Left lobe of liver (tissue), 2 donors: ENCODE measurements around the gene KCNAB1. TPM values are rescaled to one million over a fixed set of nuclear protein-coding genes. Genes with fewer than 3 reads are reported as not detected.
A peak's percentile ranks its signal among the peaks of the same experiment; 100 is the strongest.

Experiments
- ATAC-seq: fragments of 200-7000 bp; cut with Tn5 transposase; one replicate; pipeline ENCODE4 v1.9.1; 2020; ENCODE audit warnings: mild to moderate bottlenecking, moderate library complexity
- DNase-seq: peaks from one replicate; pipeline ENCODE4 v3.0.0-alpha.2; 2020; ENCODE audit warnings: low spot score
- total RNA-seq: library from RNA; stranded (reverse); gene quantifications from one replicate; pipeline ENCODE4 v1.2.1, GENCODE V29; 2021
- donor health status: DM: no; HTN: no; CAD: no; lungs with moderate emphysema.
- donor health status: DM: no; HTN: yes; CAD: no.

KCNAB1 gene
- total RNA-seq, 1 donor from 2014 or later: 0.23 TPM

DNA sequence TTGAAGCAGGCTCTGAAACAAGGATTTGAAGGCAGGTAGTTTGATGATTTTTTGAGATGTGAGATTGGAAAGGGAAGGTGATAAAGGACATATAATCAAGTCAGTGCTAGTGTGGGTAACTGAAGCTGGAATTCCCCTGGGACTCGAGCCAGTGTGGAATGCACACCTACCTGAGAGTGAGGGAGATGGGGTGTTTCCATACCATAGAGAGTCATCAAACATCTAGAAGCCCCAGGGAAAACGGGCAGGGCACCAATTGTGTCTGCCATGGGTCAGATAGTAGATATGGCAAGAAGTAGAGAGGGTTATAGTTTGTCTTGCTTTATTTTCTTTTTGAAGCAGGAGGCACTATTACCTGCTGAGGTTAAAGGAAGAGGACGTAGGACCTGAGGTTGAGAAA lies 314.5 kb downstream of the KCNAB1 start:
- ATAC-seq (no peak), DNase-seq (no peak)

DNA sequence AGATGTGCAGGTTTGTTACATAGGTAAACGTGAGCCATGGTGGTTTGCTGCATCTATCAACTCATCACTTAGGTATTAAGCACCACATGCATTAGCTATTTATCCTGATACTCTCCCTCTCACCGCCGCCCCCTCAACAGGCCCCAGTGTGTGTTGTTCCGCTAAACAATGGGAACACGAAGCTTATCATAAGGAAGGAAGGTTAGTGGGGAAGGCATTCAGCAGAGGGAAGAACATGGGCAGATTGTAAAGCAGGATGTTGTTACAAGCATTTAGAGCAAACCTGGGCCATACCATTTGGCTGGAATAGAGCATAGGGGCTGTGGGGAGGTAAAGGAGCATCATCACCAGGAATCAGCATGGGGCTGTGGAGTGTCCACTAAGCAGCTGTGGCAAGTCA lies 322.7 kb downstream of the KCNAB1 start:
- DNase-seq: no peak
- ATAC-seq: peak; percentile 42

DNA sequence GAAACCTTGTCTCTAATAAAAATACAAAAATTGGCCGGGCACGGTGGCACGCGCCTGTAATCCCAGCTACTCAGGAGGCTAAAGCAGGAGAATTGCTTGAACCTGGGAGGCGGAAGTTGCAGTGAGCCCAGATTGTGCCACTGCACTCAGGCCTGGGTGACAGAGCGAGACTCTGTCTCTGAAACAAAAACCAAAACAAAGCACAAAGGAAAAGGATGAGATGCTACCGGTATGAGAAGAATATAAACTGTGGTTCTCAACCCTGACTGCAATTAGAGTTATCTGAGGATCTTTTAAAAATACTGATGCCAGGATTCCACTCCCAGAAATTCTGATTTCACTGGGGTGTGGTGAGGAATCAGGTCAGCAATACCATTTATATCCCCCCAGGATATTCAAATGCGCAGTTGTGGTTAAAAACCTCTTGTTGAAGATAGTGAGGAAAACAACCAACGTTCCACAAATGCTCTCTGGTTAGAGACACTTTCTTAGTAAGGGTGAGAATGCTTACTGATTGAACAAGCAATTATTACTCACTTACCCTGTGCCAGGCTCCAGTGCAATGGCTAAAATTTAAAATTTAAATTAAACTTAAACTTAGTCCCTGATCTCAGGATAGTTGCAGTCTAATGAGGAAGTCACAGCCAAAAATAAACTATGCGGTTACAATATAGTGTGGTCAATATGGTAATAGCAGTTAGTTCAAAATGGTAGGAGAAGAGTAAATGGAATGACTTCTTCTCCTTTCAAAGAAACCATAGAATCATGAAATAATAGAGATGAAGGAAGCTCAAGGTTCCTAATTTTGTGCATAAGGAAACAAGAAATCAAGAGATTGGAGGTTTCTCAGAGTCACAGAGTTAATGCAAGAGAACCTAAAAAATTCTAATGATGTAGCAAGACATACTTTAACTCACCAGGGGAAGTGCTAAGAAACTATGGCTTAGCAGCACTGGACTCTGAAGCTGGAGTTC lies 325.0 kb downstream of the KCNAB1 start:
- DNase-seq (no peak), ATAC-seq (no peak)

DNA sequence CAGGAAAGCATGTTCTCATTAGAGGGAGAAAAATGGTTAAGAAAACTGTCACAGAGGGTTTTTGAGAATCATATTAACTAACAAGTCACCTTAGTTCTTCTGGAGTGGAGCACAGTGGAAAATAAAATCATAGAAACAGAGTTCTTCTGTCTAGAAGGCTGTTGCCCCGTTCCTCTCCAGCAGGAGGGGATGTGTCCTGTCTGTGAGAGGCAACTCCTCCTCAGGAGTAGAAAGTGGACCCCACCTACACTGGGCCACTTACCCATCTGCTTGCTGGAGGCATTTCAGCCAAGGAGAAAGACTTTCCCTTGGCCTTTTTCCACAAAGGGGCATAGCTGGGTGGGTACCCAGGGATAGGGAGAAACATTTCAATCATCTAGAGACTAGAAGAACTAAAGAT lies 327.9 kb downstream of the KCNAB1 start:
- no peak for ATAC-seq
- DNase-seq: no peak

DNA sequence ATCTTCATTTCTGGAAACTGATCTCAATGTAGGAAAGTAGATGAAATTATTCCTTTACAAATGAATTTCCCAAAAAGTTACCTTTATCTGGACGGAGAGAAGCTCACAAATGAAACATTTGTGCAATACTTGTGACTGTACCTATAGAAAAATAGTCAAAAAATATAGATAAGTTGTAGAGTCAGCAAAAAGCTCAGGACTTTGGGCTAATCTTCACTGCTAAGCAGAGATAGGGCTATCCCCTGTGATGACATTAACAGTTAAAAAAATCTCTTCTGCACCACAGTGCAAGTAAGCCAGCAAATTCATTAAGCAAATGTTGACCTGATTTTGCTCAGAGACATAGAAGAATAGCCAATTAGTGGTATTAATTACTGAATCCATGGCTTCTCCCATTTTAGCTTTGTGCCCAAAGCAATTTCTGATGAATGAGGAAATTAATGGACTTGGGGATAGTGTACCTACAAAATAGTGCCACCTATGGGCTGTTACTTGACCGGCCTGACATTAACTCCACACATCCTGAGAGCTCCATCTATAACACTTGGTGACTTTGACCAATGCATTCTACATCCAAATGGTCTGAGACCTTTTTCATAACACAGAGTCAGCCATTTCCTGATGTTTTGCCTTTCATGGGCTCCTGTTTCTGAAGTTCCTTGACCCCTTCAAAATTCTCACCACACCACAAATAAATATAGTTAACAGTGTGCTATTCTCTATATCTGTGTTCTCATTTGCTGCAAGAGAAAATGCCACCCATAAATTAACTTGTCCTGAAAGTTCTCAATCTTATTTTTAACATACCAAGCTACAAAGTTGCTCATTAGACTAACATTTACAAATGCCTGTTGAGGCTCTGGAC lies 329.6 kb downstream of the KCNAB1 start:
- ATAC-seq (peak; percentile 86), DNase-seq (no peak)

DNA sequence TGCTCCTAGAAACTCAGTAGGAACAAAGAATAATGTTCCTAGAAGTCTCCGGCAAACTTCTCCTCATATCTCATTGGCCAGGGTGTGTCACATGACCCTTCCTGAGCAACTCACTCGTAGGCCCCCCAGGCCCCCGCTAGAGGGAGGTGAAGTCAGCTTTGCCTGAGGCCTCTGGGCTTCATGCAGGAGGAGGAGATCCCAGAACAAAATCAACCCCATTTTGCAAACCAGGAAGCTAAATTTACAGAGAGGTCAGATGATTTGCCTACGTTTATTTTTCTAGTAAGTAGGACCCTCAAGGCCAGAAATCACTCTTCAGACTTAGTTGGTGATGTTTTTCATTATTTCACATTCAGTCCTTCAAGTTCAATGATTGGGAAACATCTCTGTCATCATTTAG lies 335.5 kb downstream of the KCNAB1 start:
- no peak for DNase-seq
- no peak for ATAC-seq

DNA sequence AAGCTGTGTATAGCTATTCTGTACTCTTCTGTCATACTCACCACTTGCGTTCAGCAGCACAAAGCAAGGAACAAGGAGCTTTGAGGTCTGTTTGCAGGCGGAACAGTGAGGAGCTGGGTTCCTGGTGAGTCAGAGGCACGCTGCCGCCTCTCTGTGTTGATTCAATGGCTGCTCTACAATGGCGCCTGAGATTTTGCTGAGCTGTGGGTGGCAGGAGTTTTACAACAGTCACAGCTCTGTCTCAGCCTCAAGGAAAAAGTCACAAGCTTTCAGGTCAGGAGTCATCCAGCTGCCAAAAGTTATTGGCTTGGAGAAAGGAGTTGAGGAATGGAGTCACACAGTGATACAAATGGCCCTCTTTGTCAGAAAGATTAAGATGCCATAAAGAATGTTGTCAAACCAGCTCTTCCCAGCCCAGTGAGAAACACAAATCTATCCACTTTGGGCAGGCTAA lies 336.4 kb downstream of the KCNAB1 start:
- DNase-seq (no peak), ATAC-seq (no peak)

DNA sequence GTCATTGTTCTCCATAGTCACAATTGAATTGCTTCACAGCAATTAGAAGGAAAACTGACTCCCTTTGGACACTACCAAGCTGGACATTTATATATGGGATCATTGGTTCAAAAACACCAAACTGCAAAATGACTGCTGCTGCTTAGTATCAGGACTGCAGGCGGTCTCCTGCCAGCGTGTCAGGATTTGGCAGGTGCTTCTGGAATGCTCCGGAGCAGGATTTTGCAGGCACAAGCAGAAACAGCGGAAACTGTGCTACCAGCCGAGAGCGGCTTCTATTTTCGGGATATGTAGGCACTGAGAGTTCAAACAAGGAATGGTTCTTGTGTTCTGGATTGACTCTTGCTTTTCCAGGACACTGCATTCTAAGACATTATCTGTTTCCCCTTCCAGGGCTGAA lies 339.1 kb downstream of the KCNAB1 start:
- ATAC-seq (peak; percentile 14), DNase-seq (no peak)

DNA sequence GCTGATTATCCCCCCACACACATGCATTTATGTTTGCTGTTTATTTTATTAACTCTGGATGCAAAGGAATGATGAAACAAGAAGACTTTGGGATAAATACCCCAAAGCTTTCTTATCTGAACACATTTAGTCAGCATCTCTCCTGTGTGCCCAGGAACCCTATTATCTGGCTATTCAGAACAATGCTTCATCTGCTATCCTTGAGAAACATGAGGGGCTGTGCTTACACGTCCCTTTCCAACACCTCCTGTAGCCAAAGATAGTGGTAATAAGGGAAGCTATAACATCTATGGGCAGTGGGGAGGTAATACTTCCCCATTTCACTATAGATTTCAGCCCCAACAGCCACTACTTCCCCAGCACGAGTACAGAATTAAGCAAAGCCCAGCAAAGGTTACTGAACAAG lies 339.8 kb downstream of the KCNAB1 start:
- DNase-seq: no peak
- ATAC-seq: no peak

DNA sequence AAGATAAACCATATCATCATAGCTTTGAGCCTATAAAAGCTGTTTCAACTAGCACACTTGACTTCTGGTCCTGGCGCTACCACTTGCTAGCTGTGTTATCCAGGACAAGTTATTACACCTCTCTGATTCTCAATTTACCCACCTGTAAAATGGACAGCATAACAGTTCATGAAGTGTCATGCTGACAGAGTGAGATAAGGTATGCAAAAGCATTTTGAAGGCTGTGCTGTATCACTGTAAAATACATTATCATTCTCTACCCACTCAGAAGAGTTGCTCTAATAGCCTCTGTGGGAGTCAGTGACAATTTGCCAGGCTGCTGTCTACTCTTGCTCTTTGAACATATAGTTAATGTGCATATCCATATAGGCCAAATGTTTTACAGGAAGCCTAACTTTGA lies 341.5 kb downstream of the KCNAB1 start:
- DNase-seq (no peak), ATAC-seq (no peak)

DNA sequence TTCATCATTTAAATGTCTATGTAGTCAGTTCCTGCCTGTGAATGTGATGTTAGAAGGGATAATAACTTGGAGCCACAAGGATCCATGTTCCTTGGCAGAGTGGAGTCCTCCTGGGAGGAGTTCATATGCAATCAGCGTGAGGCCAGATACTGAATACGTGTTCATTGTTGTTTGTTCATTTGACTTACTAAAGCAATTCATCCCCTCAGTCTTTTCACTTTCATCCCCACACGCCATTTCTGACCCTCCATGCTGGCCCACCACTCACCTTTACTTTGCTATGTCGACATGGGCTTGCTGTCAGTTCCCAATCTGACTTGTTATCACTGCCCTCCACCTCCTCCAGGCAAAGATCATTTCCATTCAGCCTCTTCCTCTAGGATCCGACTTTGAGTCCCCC lies 342.7 kb downstream of the KCNAB1 start:
- no peak for DNase-seq
- no peak for ATAC-seq

DNA sequence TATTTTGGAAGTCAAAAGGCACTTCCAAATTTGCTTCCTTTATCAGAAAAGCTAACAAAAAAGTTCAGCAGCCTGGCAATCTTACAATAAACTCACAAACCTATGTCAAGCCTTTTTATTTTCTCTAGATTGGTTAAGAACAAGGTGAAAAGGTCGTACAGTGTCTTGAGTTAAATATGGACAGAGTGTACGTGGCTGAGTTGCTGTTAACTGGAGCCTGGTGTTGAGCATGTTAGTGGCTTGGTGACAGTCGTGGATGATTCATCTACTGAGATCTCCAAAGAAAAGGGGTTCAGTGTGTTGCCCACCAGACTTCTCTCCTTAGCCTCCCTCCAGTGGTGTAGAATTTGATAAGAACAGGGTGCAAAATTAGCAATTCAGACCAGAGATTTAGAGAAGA lies 344.8 kb downstream of the KCNAB1 start:
- DNase-seq (no peak), ATAC-seq (no peak)

DNA sequence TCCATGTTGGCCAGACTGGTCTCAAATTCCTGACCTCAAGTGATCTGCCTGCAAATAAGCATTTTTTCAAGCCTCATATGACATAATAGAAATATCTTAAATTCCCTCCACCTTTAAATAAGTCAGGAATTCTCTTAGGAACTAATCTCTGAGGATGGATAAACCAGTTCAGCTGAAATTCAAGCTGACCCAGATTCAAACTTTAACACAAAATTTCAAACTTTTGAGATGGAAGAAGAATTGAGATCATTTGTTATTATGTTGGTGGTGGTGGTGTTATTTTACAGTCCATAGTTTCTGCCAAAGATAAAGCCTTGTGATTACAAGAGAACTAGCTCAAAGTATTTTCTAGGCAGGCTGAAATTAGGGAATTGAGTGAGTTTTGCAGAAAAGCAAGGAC lies 349.1 kb downstream of the KCNAB1 start:
- no peak for DNase-seq
- no peak for ATAC-seq

DNA sequence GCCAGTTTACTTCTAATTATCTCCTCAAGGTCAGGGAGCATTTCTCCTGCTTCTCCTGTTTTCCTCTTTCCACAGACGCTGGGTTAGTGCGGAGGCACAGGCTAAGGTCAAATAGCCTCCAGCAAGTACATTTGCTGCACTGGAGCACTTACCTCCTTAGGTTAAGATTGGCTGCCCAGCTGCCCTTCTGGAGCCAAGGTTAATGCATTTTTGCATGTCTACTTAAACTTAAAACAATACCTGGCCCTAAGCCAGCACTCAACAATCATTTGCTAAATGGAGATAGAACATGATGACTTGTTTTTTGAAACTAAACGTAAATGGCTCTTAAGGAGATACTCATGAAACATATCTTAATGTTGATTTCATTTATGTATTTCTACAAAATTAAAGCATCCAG lies 351.1 kb downstream of the KCNAB1 start:
- ATAC-seq: no peak
- no peak for DNase-seq

DNA sequence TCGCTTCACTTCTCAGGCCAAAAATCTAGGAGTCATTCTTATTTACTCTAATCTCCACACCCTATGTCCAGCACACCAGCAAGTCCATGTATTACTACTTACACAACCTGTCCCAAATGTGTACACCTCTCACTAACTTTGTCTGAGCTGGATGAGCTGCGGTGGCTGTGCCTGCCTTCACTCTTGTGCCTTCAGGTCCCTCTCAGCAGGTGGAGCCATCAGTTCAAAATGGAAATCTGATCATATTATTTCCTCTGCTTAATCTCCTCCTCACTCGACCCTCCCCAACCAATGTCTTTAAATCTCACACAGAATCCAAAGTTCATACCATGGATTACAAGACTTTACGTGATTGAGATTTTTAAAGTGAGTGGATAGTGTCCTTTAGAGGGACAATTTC lies 351.8 kb downstream of the KCNAB1 start:
- no peak for ATAC-seq
- DNase-seq: no peak

DNA sequence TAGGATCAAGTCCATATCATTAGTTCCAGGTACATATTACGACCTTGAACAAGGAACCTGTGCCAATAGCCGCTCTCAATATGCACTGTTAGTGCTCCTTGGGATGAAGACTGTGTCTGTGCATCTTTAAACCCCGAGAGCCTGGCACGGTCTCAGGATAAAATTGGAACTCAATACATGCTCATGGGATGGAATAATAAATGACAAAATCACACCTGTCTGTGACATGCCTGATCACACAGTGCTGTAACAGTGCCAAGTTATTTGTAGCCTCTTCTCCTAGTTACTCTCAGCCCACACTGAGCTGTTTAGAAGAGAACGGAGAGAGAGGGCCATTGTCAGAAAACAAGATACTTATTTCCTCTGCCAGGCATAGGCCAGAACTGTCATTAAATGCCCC lies 352.3 kb downstream of the KCNAB1 start:
- ATAC-seq (no peak), DNase-seq (no peak)

DNA sequence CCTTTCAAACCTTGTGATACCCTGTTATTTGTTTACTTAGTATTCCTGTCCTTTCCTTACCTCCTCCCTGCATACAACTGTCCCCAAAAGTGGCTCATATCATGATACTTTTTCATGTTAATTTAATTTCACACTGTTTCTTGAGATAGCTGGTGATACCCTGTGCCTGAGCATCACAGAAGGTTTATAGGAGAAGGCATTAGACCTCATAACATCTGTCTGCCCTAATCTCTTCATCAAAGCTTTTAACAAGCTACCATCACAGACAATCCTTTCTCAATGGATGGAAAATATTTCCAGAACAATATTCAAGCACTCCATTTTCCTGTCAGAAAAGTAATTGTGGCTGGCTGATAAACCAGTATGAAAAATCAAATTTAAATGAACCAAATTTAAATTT lies 353.0 kb downstream of the KCNAB1 start:
- ATAC-seq (no peak), DNase-seq (no peak)

DNA sequence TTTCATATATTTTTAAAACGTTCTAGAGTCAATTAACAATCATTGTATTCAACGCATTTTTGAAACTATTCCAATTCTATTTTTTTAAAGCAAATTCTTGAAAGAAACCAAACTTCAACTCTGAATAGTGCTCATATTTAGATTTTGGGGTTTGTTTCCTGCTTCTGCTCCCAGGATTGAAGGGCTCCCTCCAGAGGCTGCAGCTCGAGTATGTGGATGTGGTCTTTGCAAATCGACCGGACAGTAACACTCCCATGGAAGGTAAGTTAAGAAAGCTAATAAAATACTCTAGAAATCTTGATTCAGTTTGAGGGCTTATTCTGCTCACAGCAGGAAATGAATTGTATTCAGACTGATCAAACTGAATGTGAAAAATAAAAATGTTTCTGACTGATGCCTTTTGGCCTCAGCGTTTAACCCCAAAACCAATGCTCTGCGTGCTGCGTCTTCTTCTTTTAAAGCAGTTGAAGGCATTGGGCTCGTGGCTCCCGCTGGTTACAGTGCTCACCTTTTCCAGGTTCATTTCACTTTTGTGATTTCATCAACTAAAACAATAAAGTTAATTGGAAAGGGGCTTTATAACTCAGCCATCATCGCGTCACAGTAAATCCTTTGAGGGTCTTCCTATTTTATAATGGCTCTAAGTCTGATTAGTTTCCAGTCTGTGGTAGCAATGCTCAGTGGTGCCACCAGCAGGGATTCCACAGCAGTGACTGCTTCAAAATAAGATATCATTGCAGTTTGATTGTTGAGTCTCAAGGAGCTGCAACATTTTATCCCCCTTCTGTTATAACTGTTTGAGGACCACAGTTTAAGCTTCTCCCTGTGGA lies 354.4 kb downstream of the KCNAB1 start:
- ATAC-seq (peak; percentile 44), DNase-seq (no peak)

DNA sequence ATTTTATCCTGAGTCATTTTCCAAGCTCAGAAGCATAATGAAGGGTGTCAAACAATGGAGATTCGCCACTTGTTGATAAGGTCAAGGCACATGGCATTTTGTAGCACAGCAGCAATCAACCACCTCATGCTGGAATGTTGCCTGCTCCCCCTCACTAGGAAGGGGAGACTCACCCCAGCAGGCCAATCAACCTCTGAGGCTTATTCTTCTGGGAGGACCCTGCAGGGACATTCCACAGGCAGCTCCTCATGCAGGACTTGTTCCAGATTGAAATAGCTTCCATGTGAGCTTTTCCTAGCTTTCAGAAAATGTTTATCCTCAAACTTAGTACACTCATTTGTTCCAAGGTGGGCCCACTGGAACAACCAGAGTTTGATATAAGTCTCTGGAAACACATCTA lies 356.9 kb downstream of the KCNAB1 start:
- no peak for DNase-seq
- no peak for ATAC-seq

DNA sequence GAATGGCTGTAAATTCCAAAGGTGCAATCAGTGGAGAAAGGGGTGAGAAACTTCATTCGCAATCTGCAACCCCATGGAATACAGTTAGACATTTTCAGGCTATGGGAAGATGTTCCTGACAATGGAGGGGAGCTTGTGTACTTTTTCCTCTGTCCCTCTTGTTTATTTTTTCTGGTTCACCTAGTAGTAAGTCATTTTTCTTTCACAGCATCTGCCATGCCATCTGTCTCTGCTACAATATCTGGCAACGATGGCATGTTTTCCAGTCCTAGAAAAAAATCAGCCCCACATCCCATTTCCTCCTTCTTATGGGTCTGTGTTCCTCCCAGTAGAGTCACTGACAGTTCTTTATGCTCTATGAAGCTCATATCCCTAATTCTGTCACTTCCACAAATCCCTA lies 358.5 kb downstream of the KCNAB1 start:
- DNase-seq: no peak
- ATAC-seq: no peak

DNA sequence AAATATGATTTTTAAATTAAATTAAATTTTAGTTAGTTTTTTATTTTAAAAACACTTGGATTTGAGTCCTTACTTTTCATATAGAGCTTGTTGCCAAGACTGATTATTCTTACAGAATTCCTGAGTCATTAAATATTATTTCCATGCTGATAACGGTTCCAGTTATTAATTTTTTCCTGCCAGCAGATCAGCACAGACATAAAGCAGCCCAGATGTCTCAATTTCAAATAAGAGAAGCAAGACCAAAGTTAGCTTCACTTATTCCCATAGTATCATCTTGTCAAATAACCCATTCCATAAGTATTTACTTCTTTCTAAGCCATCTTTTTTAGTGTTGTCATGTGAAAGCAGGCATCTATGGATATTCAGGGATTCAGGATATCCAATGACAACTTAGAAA lies 359.2 kb downstream of the KCNAB1 start:
- no peak for DNase-seq
- no peak for ATAC-seq
